SKM-1 (cell line): ENCODE data around the gene GGCX.
"Not testable (repeated sequence)": the region's sequence is repeated elsewhere in the genome, so short reads cannot be mapped to it uniquely, and the experiment has no call there.

Experiments
- DNase-seq: peaks from one replicate; lab custom pipeline; 2025; ENCODE audit not compliant: unreplicated experiment; lab: John Stamatoyannopoulos, UW

The GGCX gene

DNA sequence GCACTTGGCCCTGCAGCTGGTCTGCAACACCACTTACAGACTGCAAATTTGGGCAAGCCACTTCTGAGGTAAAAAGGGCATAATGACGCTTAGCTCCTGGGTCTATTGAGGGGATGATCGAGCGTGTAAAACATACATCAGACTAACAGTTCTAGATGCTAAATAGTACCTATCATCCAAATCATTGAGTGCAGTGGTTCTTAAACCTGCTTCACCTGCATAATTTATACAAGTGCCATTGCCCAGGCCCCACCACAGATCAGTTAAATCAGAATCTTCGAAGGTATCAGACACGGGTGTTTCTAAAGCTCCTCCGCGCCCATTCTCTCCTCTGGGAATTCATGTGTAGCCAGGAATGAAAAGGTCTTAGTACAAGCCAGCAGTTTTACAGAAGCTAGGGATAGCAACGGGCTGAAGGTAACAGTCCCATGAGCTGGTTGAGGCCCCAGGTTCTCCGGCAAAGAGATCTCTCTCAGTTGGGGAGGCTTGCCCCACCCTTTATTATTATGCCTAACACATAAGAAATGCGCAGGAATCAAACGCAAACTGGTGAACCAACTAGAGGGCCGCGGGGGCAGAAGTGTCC, 33.5 kb upstream of the GGCX start:
- DNase-seq, result no peak

DNA sequence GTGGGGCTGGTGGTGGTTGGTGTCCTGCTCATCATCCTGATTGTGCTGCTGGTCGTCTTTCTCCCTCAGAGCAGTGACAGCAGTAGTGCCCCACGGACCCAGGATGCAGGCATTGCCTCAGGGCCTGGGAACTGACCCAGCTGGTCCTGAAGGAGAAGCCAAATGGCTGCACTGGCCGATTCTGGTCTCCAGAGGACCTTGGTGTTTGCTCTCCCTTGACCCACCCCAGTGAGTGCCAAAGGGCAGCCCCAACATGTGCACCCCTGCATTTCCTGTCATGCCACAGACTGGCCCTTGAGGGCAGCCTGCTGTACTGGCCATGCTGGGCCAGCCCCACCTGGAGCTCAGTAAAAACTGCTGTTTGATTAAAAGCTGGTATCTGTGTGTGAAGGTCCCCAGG, 31.7 kb upstream of the GGCX start:
- DNase-seq, result no peak

DNA sequence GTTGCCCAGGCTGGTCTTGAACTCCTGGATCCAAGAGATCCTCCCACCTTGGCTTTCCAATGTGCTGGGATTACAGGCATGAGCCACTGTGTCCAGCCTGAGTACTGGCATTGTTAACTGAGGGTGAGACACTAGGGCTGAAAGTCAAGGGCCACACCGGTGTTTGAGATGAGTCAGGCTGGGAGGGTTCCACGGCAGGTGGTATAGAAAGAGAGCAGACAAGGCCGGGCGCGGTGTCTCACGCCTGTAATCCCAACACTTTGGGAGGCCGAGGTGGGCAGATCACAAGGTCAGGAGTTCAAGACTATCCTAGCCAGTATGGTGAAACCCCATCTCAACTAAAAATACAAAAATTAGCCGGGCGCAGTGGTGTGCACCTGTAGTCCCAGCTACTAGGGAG, 31.0 kb upstream of the GGCX start:
- DNase-seq, result not testable (repeated sequence)

DNA sequence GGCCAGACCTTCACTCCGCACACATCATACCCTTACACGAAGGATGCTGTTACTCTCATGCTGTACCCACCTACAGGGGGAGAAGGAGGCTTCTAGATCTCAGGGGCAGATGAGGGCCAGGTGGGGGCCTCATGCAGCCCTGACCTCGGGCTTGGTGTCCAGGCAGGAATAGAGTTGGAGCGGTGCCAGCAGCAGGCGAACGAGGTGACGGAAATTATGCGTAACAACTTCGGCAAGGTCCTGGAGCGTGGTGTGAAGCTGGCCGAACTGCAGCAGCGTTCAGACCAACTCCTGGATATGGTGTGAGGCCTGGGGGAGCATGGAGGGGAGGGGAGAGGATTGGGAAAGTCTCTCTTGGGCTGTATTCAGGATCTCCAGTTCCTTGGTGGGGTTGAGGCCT, 30.3 kb upstream of the GGCX start:
- DNase-seq, result no peak

DNA sequence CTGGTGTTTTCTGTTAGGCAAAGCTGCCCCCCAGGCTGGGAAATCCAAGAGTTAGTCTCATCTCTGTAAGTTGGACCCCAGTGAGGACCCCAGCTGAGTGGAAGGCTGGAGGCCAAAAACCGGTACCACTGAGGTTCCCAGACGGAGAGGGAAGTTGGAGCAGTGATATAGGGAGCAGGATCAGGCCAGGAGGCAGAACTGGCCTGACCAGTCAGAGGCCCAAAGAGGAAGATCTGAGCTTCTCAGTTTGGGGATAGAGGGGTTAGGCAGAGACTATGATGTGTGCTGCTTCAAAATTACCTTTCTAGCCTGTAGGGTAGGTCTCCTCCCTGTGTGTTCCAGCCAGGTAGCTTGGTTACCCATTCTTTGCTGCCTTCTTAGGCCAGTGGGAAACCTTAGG, 29.7 kb upstream of the GGCX start:
- DNase-seq, result no peak

GRCh38 chr2:85589982-85590791, 28.9 kb upstream of the GGCX start:
- DNase-seq, result peak; percentile 62

DNA sequence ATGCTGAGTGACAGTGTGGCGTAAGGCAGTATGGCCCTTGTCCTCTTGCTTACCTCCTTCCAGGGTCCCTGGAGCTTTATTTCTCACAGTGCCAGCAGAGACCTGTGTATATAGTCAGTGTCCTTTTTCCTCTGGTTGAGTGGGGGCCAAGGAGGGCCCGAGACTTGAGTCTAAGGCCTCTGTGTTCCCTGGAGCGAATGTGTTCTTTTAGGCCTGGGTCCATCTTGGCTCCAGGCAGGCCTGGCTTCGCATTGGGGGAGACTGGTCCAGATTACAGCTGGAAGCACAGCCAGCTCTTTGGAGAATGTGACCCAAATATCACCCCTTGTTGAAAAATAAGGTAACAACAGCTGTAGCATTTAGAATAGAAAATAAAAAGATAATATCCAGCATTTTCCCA, 27.9 kb upstream of the GGCX start:
- no peak for DNase-seq

DNA sequence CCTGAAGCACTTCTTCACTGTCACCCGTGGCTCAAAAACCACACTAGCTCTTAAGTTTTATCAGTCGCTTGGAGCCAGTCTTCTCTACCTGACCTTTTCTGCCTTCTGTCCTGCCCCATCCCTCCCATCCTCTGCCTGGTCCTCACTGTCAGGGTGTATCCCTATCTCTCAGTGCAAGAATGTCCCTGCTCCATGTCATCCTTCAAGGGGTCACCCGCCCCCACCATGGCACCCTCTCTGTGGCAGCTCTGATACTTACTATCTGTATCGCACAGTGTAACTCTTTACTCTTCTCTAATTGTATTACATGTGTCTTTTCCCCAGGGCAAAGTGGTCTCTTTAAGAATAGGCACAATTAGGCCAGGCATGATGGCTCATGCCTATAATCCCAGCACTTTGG, 27.4 kb upstream of the GGCX start:
- no peak for DNase-seq

DNA sequence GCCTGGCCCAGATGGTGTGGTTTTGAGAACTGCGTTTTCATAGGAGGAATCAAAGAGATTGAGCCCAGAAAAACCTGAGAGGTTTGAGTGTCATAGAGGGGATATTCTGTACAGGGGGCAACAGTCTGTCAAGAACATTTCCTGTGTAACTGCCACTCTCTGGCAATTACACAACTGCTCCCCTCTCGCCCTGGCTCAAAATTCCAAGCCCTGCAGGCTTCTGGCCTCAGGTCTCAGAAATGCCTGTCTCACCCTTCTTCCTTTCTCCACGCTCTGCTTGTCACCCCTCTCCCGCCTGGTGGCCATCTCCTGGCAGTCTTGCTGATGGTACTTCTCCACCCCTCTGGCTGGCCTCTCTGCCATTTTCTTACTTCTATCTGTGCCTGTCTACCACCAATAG, 26.9 kb upstream of the GGCX start:
- DNase-seq, result no peak

GRCh38 chr2:85585781-85586105, 24.4 kb upstream of the GGCX start:
- no peak for DNase-seq

- no peak for DNase-seq
These were observed 23.8 kb upstream of the GGCX start for GRCh38 chr2:85584857-85585780.

DNA sequence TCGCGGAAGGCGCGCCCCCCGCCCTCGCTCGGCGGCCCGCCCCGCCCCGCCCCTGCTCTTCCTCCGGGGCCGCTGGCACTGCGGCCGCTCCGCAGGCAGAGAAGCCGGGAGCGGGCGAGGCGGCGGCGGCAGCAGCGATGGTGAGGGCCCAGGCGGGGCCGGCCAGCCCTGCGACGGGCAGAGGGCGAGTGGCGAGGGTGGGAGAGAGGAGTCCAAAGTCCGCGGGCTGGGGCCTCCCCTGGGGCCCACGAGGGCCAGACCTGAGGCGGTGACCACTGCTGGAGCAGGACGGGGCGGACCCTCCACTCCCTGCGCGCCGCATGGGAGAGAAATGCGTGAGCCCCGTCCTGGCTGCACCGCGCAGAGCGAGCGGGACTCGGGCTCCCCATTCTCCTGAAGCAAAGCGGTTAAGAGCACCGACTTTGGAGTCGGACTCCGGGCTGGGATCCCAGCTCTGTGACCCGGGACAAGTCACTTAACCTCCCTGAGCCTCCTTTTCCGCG, 23.1 kb upstream of the GGCX start, which contains the start of gene VAMP5:
Gene VAMP5, plus strand, starts transcription at position 78 of the 503 bp plus-strand sequence. Its CDS starts 60 bp downstream, at position 138.
- DNase-seq, result no peak

- DNase-seq, result no peak
These were observed 22.5 kb upstream of the GGCX start for GRCh38 chr2:85583667-85584353.

GRCh38 chr2:85582492-85582891, 21.2 kb upstream of the GGCX start:
- no peak for DNase-seq

DNA sequence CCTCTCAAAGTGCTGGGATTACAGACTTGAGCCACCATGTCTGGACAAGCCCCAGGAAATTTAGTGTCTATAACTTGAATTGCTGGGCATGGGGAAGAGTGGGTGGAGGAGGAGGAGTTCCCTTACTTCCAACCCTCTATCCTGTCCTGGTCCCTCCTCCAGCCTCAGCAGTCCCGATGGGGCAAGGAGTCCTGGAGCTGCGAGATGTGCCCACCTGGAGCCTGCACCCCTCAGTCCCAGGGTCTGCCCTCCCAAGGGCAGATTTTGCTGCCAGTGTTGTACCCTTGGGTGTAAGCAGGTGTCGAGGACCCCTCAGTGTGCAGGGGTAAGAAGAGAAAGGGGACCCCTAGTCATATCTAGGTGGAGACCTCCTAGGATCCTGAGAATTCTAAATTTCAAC, 18.9 kb upstream of the GGCX start:
- DNase-seq, result no peak

DNA sequence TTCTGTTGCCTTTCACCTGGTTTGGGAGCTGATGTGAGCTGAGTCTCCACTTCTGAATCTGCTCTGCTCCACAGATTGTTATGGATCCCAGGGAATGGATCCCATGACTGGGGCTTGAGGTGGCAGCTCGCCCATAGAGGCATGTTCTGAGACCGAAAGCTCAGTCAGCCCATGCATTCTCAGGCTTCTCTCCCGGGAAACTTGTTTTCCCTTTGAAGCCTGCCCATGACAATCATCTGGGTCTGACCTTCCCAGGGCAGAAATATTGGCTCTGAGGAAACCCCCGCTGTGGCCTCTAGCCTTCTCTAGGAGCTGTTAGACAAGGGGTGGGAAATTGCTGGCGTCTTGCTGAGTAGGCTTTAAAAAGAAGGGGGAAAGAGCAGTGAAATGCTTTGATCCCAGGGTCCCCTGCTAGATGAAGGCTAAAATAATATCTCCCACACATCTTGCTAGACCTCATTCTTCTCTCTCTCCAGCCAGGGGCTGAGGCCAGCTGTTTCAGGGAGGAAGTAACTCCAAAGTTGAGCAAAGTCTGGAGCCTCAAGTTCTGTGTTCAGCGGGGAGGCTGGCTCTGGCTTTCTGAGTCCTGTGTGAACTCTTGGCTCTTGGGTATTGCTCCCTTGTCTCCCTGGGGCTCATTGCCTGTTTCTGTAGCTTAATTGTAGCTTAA, 18.1 kb upstream of the GGCX start:
- peak; percentile 89 for DNase-seq

DNA sequence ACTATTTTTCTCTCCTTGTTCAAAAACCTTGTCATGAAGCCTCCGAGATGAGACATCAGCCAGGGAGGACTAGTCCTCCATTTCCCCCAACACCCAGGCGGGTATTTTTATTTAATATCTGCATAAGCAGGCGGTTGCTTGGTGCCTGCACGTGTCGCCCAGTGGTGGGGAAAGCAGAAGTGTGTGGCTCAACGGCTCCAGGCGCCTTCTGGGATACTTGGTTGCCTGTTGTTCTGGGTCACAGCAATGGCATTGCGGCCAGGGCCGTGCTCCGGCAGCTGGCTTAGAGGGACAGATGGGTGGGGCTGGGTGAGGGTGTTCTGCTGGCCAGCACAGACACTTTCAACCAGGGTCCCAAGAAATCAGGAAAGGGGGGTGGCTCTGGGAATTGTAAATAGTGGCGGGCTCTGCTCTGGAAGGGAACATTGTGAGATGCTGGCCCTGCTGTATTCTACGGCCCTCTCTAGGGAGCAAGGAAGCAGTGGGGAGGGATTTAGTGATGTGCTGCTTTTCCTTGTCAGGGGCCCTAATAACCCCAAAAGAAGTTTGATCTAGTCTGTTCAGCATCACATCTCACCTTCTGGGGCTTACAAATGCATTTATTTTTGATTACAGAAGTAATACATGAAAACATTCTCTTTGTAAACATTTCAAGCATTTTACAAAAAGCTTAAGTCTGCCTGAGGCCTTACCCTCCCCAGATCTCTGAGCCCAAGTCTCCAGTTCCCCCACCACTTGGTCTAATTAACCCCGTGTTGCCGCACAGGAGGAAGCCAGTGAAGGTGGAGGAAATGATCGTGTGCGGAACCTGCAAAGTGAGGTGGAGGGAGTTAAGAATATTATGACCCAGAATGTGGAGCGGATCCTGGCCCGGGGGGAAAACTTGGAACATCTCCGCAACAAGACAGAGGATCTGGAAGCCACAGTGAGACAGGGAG, 17.2 kb upstream of the GGCX start:
- peak; percentile 95 for DNase-seq

DNA sequence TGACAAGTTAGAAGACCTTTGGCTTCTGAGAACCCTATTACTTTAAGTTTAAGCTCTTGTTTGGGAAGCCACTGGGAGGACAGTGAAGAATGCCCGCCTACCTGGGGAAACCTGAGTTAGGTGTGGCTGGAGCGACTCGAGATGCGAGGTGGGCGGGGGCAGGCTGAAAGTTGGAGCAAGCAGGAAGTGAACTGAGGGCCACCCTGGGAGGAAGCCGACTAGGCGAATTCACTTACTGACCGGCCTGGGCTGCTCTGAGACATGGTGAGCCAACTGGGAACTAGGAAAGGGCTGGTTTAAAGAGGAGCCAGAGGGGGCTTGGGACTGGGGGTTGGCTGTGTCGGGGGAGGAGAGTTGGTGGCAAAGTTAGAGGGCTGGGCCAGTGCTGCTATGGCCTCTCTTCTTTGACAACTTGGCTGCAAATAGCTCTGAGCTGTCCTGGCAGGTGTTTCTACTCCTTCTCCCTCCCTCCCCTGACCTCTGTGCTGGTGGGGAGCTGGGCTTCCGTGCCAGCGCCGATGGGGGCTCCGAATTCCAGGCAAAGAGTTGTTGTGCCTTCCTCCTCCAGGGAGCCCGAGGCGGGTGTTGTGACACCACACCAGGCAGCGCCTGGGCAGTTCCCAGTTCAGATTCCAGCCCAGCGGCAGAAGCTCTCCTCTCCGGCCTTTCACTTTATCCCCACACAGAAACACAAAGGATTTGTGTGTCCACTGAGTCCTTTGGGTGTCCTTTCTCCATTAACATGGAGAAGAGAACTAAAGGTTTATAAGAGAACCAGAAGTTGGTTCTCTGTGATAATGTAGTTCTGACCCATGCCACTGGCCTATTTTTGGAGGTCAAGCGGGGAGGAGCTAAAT, 16.3 kb upstream of the GGCX start, which contains the start of gene VAMP8:
Gene VAMP8, plus strand, starts transcription at position 201 of the 857 bp plus-strand sequence. Its CDS starts 61 bp downstream, at position 262.
- DNase-seq, result peak; percentile 71
